ENCODE data around the gene EFHC2. TPM values are rescaled to one million over a fixed set of nuclear protein-coding genes. Genes with fewer than 3 reads are reported as not detected.

Gene EFHC2
- total and polyA plus RNA-seq, 10 donors: 0.20 to 1.4 (median 0.71) TPM

DNA sequence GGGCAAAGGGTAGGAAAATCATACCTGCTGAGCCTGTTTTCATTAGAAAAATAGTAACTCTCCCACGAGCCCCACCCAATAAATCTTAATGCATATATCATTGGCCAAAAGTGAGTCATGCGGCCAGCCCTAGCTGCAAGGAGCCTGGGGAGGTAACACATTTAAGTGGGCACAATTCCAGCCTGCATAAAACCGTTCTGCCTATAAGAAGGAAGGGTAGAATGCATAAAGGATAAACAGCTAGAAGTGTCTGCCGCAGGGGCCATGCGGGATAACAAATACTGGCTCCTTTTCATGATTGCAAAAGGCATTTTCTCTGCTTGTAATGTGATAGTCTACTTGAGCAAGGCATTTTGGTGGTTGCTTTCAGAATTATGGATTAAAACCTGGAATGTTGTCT is 37.1 kb downstream of the EFHC2 start:
- Histone ChIP-seq H3K36me3 (no peaks in the 10 kb centered on the region), H3K9me3 (no peaks in the 10 kb centered on the region), H3K4me1 (no peaks in the 10 kb centered on the region), H3K4me3 (no peak overlapping the region), H3K27ac (no peak overlapping the region), H3K27me3 (replicated peaks in 1 of 7) (peaks cover 0 to 7% (median 0%) of the 10 kb centered on the region in 7 donors)
- 72 to 93% (median 88%) methylated on average over 5 of the region's 5 CpGs for WGBS, 5 donors
- no peak for DNase-seq
- TF ChIP-seq POLR2AphosphoS5 (IDR thresholded peaks at IDR 0.05) (no peak), POLR2A (IDR thresholded peaks at IDR 0.05) (no peak)
- TF ChIP-seq, protein P1, sequence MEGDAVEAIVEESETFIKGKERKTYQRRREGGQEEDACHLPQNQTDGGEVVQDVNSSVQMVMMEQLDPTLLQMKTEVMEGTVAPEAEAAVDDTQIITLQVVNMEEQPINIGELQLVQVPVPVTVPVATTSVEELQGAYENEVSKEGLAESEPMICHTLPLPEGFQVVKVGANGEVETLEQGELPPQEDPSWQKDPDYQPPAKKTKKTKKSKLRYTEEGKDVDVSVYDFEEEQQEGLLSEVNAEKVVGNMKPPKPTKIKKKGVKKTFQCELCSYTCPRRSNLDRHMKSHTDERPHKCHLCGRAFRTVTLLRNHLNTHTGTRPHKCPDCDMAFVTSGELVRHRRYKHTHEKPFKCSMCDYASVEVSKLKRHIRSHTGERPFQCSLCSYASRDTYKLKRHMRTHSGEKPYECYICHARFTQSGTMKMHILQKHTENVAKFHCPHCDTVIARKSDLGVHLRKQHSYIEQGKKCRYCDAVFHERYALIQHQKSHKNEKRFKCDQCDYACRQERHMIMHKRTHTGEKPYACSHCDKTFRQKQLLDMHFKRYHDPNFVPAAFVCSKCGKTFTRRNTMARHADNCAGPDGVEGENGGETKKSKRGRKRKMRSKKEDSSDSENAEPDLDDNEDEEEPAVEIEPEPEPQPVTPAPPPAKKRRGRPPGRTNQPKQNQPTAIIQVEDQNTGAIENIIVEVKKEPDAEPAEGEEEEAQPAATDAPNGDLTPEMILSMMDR (IDR thresholded peaks at IDR 0.05 in 8 of 11, conservative IDR thresholded peaks at IDR 0.05 in 3 of 11): no peak
- intact Hi-C loops (cut with DNase I; ENCODE audit: low total_unique reads): no loop called here

DNA sequence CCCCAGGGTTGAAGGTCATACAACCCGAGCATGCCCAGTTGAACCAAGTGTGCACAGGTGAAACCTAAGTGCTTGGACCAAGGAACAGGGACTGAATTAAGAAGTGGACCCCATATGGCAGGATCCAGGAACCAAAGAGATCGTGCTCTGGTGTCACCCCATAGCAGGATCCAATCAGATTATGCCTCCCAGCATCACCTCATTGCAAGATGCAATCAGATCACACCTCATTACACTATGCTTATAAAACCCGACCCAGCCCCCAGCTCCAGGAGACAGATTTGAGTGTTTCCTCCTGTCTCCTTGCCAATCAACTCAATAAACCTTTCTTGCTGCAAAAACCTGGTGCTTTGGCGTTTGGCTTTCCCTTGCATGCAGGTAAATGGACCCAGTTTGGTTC is 37.6 kb downstream of the EFHC2 start:
- TF ChIP-seq, protein P1 (IDR thresholded peaks at IDR 0.05 in 8 of 11, conservative IDR thresholded peaks at IDR 0.05 in 3 of 11): no peak
- TF ChIP-seq POLR2A (IDR thresholded peaks at IDR 0.05) (no peak), POLR2AphosphoS5 (IDR thresholded peaks at IDR 0.05) (no peak)
- 73 to 84% (median 80%) methylated on average over 3 to 4 of the region's 4 CpGs for WGBS, 5 donors
- H3K36me3 ChIP-seq: no peaks in the 10 kb centered on the region
- H3K4me3 ChIP-seq: no peak overlapping the region
- no peak for DNase-seq
- no peaks in the 10 kb centered on the region for H3K4me1 ChIP-seq
- H3K27me3 ChIP-seq (replicated peaks in 1 of 7): peaks cover 0 to 7% (median 0%) of the 10 kb centered on the region in 7 donors
- intact Hi-C loops (cut with DNase I; ENCODE audit: low total_unique reads): no loop called here
- H3K27ac ChIP-seq: no peak overlapping the region
- no peaks in the 10 kb centered on the region for H3K9me3 ChIP-seq

DNA sequence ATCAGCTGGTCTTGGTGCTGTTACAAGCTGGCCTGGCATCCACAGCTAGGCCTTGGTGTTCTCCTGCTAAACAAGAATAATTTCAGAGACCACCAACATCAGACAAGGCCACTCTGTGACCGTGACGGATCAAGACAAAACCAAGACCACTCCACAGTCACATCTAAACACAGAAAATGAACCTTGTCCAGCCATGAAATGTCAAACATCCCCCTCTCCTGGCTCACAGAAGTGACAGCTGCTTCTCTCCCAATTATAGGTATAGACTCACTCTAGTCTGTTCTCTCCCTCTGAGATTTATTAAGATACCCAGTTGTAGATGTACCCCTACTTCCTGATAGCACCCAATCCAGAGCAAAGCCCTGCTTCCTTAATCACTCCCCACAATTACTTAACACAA is 40.4 kb downstream of the EFHC2 start:
- DNase-seq: no peak
- H3K27me3 ChIP-seq (replicated peaks in 1 of 7): no peaks in the 10 kb centered on the region
- intact Hi-C loops (cut with DNase I; ENCODE audit: low total_unique reads): no loop called here
- H3K4me1 ChIP-seq: no peaks in the 10 kb centered on the region
- H3K4me3 ChIP-seq: no peak overlapping the region
- 85 to 100% (median 96%) methylated on average over 2 of the region's 2 CpGs for WGBS, 5 donors
- no peaks in the 10 kb centered on the region for H3K36me3 ChIP-seq
- H3K27ac ChIP-seq: no peak overlapping the region
- H3K9me3 ChIP-seq: no peaks in the 10 kb centered on the region
- TF ChIP-seq POLR2AphosphoS5 (IDR thresholded peaks at IDR 0.05) (no peak), POLR2A (IDR thresholded peaks at IDR 0.05) (no peak)
- TF ChIP-seq, protein P1 (IDR thresholded peaks at IDR 0.05 in 8 of 11, conservative IDR thresholded peaks at IDR 0.05 in 3 of 11): no peak

DNA sequence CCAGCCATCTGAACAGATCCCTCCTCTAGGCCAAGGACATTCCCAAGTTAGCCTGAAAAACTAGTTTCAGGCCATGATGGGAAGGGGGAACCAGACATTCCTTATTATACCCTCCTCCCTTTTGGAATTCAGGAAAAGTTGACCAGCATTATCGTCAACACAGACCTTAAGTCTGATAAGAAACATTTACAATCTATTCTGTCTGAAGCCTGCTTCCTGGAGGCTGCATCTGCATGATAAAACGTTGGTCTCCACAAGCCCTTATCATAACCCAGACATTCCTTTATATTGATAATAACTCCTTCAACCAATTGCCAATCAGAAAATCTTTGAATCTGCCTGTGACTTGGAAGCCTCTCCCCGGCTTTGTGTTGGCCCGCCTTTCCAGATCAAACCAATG is 44.3 kb downstream of the EFHC2 start:
- H3K4me3 ChIP-seq: no peak overlapping the region
- no peaks in the 10 kb centered on the region for H3K36me3 ChIP-seq
- intact Hi-C loops (cut with DNase I; ENCODE audit: low total_unique reads): no loop called here
- H3K27me3 ChIP-seq (replicated peaks in 1 of 7): peaks cover 0 to 3% (median 0%) of the 10 kb centered on the region in 7 donors
- WGBS, 5 donors: 60 to 83% (median 69%) methylated on average over 4 of the region's 4 CpGs
- H3K27ac ChIP-seq: no peak overlapping the region
- TF ChIP-seq POLR2A (IDR thresholded peaks at IDR 0.05): no peak
- TF ChIP-seq, protein P1 (IDR thresholded peaks at IDR 0.05 in 8 of 11, conservative IDR thresholded peaks at IDR 0.05 in 3 of 11): no peak
- no peak for DNase-seq
- H3K9me3 ChIP-seq: no peaks in the 10 kb centered on the region
- H3K4me1 ChIP-seq: no peaks in the 10 kb centered on the region
